ENCODE data around the gene NUDT17.
A peak's percentile ranks its signal among the peaks of the same experiment; 100 is the strongest.

Gene NUDT17

GRCh38 chr1:145892486-145893087 lies 47.2 kb downstream of the NUDT17 start:
- DNase-seq (ENCODE audit: low read depth, low spot score): no peak
- Histone ChIP-seq H3K9me3 (ENCODE audit: low read depth, low read length) (no peaks in the 10 kb centered on the region), H3K36me3 (ENCODE audit: insufficient read depth, low read length) (no peaks in the 10 kb centered on the region), H3K27ac (peak overlapping the region; percentile 72), H3K4me3 (peak overlapping the region; percentile 73), H3K9ac (ENCODE audit: insufficient read length) (peak overlapping the region; percentile 62)
- TF ChIP-seq POLR2AphosphoS5 (IDR thresholded peaks at IDR 0.05; ENCODE audit: borderline replicate concordance, low read depth, low read length) (no peak), EZH2 (IDR thresholded peaks at IDR 0.05) (no peak), FOXP2 (optimal IDR thresholded peaks at IDR 0.05; ENCODE audit: control extremely low read depth, extremely low read length, insufficient read depth) (no peak)

- Histone ChIP-seq H3K9ac (ENCODE audit: insufficient read length) (no peak overlapping the region), H3K36me3 (ENCODE audit: insufficient read depth, low read length) (no peaks in the 10 kb centered on the region), H3K9me3 (ENCODE audit: low read depth, low read length) (no peaks in the 10 kb centered on the region), H3K4me3 (no peak overlapping the region), H3K27ac (no peak overlapping the region)
- TF ChIP-seq POLR2AphosphoS5 (IDR thresholded peaks at IDR 0.05; ENCODE audit: borderline replicate concordance, low read depth, low read length) (no peak), FOXP2 (optimal IDR thresholded peaks at IDR 0.05; ENCODE audit: control extremely low read depth, extremely low read length, insufficient read depth) (no peak), EZH2 (IDR thresholded peaks at IDR 0.05) (no peak)
- no peak for DNase-seq (ENCODE audit: low read depth, low spot score)
These were observed 48.1 kb downstream of the NUDT17 start for GRCh38 chr1:145893306-145894055.

DNA sequence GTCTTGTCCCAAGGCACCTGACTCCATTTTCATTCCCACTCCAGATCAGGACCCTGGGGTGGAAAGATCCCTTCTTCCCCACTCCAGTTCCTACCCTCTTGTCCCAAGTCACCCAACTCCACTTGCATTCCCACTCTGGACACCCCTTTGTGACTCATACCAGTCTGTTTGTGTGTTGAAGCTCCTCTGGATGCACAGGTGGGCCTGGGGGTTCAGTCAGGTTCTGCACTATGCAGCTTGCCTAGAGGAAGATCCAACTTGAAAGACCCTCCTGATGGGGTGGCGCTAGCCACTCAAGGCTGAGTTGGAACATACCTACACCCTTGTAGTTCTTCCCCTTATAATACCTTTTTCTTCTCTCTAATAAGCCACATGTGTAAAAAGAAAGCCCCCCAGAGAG lies 50.0 kb downstream of the NUDT17 start:
- Histone ChIP-seq H3K4me3 (no peak overlapping the region), H3K9ac (ENCODE audit: insufficient read length) (no peak overlapping the region), H3K27ac (no peak overlapping the region), H3K9me3 (ENCODE audit: low read depth, low read length) (no peaks in the 10 kb centered on the region), H3K36me3 (ENCODE audit: insufficient read depth, low read length) (no peaks in the 10 kb centered on the region)
- TF ChIP-seq POLR2AphosphoS5 (IDR thresholded peaks at IDR 0.05; ENCODE audit: borderline replicate concordance, low read depth, low read length) (no peak), EZH2 (IDR thresholded peaks at IDR 0.05) (no peak), FOXP2 (optimal IDR thresholded peaks at IDR 0.05; ENCODE audit: control extremely low read depth, extremely low read length, insufficient read depth) (no peak)
- no peak for DNase-seq (ENCODE audit: low read depth, low spot score)

DNA sequence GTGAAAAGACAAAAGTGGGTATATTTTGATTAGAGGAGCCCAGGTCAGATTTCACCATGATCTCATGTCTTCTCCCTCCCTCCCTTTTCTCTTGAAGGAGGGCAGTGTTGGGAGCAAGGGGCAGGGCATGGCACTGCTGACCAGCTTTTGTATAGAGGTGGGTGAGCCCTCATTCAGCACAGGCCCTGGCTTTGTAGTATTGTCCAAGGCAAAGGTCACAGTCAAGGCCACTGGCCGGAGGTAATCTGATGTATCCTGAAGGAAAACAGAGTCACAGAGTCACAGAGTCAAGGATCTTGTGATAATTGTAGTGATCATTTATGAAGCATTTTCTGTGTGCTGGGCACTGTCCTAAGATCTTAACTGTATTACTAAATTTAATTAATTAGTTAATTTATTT lies 52.5 kb downstream of the NUDT17 start:
- Histone ChIP-seq H3K27ac (no peak overlapping the region), H3K9me3 (ENCODE audit: low read depth, low read length) (no peaks in the 10 kb centered on the region), H3K9ac (ENCODE audit: insufficient read length) (no peak overlapping the region), H3K4me3 (no peak overlapping the region), H3K36me3 (ENCODE audit: insufficient read depth, low read length) (no peaks in the 10 kb centered on the region)
- TF ChIP-seq FOXP2 (optimal IDR thresholded peaks at IDR 0.05; ENCODE audit: control extremely low read depth, extremely low read length, insufficient read depth): no peak
- no peak for TF ChIP-seq POLR2AphosphoS5 (IDR thresholded peaks at IDR 0.05; ENCODE audit: borderline replicate concordance, low read depth, low read length)
- TF ChIP-seq EZH2 (IDR thresholded peaks at IDR 0.05): no peak
- DNase-seq (ENCODE audit: low read depth, low spot score): no peak
